ENCODE results near the gene SRGAP2B. TPM values are rescaled to one million over a fixed set of nuclear protein-coding genes. Genes with fewer than 3 reads are reported as not detected.
"Not testable (repeated sequence)": the region's sequence is repeated elsewhere in the genome, so short reads cannot be mapped to it uniquely, and the experiment has no call there.

The SRGAP2B gene
- total RNA-seq, 1 donor from 2014 or later = 33.9 TPM

DNA sequence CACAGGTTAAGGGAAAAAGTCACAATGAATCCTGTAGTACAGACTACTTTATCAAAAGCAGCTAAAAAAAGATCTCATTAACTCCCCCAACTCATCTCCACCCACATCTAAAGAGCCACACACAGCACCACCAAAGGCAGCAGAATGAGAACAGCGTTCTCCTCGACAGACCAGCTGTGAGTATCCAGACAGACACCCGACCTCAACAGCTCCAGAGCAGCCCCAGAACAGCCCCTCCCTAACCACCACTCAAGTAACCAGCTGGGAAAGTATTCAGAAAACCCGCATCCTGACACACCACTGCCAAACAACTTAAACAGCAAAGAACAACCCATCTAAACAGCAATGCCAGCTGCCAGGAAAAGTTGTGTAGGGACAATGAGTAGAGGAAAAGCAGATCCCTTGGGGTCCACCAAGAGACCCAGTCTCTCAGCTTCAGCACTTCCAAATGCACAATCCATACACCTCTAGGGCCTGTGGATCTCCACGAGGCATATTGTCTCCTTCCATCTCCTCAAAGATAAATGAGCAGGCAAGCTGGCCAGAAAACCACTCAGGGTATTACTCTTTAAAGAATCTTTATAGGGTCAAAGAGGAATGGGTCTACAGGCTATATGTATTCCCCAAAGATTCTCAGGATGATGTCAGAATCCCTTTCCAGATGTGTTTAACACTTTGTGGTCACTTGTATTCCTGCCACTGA lies 49.4 kb downstream of the SRGAP2B start:
- not testable (repeated sequence) for H3K27me3 ChIP-seq (ENCODE audit: control insufficient read depth in 3 of 3, insufficient read depth in 3 of 3, low read length in 3 of 3); H3K4me3 ChIP-seq (ENCODE audit: low read length in 3 of 3); H3K36me3 ChIP-seq (ENCODE audit: control insufficient read depth in 3 of 3, insufficient read depth in 3 of 3, low read length in 3 of 3); H3K4me1 ChIP-seq (ENCODE audit: control insufficient read depth in 3 of 3, insufficient read depth in 3 of 3, low read length in 3 of 3); H3K27ac ChIP-seq (ENCODE audit: low read depth, low read length); H3K9ac ChIP-seq (ENCODE audit: low read depth in 1 of 3, low read length in 3 of 3); H3K9me3 ChIP-seq (ENCODE audit: control insufficient read depth in 3 of 3, low read length in 3 of 3)

DNA sequence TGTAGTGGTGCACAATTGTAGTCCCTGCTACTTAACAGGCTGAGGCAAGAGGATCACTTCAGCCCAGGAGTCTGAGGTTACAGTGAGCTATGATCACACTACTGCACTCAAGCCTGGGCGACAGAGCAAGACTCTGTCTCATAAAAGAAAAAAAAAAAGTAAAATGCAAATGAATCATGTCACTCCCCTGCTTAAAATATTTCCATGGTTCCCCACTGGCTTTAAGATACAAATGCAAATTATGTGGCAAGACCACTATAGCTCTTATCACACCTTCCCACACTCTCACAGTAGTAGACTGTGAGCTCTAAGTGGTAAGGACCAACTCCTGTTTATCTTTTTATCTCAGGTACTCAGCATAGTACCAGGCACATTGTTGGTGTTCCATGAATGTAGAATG lies 53.6 kb downstream of the SRGAP2B start:
- H3K27ac ChIP-seq (ENCODE audit: low read depth, low read length); H3K9me3 ChIP-seq (ENCODE audit: control insufficient read depth in 3 of 3, low read length in 3 of 3); H3K27me3 ChIP-seq (ENCODE audit: control insufficient read depth in 3 of 3, insufficient read depth in 3 of 3, low read length in 3 of 3); H3K4me1 ChIP-seq (ENCODE audit: control insufficient read depth in 3 of 3, insufficient read depth in 3 of 3, low read length in 3 of 3); H3K36me3 ChIP-seq (ENCODE audit: control insufficient read depth in 3 of 3, insufficient read depth in 3 of 3, low read length in 3 of 3); H3K9ac ChIP-seq (ENCODE audit: low read depth in 1 of 3, low read length in 3 of 3); H3K4me3 ChIP-seq (ENCODE audit: low read length in 3 of 3): not testable (repeated sequence)

DNA sequence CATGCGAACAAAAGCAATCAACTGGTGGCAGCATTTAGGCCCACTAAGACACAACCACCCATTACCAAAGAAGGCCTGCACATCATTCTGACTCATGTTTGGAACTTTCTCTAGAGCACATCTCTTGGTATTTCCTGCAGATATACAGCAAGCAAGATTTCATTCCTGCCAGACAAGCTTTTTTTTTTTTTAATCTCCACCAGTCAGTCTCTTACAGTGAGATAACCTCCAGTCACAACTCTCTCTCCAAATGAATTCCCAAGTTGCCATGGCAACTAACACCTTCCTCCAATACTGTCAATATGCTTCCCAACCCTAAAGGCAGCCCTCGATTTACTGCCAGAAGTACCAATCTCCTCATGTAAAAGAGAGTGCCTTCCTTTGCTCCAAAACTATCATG lies 59.1 kb downstream of the SRGAP2B start:
- H3K27me3 ChIP-seq (ENCODE audit: control insufficient read depth in 3 of 3, insufficient read depth in 3 of 3, low read length in 3 of 3); H3K27ac ChIP-seq (ENCODE audit: low read depth, low read length); H3K9ac ChIP-seq (ENCODE audit: low read depth in 1 of 3, low read length in 3 of 3); H3K4me1 ChIP-seq (ENCODE audit: control insufficient read depth in 3 of 3, insufficient read depth in 3 of 3, low read length in 3 of 3); H3K9me3 ChIP-seq (ENCODE audit: control insufficient read depth in 3 of 3, low read length in 3 of 3); H3K36me3 ChIP-seq (ENCODE audit: control insufficient read depth in 3 of 3, insufficient read depth in 3 of 3, low read length in 3 of 3); H3K4me3 ChIP-seq (ENCODE audit: low read length in 3 of 3): not testable (repeated sequence)

DNA sequence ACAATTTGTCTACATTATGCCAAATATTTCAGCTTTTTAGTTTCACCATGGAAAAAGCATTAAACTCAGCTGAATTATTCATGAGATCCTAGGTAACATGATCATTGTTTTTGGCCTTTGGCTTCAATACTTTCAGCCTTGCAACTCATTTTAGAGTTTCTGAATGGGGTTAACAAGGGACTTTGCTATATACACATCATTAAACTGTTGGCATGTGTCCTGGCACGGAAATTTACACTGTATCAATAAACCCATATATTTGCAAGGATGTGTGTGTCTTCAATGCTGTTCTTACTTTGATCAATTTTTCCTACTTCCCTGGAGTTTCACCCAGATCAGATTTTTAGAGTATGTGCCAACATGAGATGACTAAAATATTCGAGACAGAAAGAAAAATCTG lies 61.6 kb downstream of the SRGAP2B start:
- not testable (repeated sequence) for H3K9me3 ChIP-seq (ENCODE audit: control insufficient read depth in 3 of 3, low read length in 3 of 3); H3K27me3 ChIP-seq (ENCODE audit: control insufficient read depth in 3 of 3, insufficient read depth in 3 of 3, low read length in 3 of 3); H3K36me3 ChIP-seq (ENCODE audit: control insufficient read depth in 3 of 3, insufficient read depth in 3 of 3, low read length in 3 of 3); H3K9ac ChIP-seq (ENCODE audit: low read depth in 1 of 3, low read length in 3 of 3); H3K4me3 ChIP-seq (ENCODE audit: low read length in 3 of 3); H3K27ac ChIP-seq (ENCODE audit: low read depth, low read length); H3K4me1 ChIP-seq (ENCODE audit: control insufficient read depth in 3 of 3, insufficient read depth in 3 of 3, low read length in 3 of 3)

DNA sequence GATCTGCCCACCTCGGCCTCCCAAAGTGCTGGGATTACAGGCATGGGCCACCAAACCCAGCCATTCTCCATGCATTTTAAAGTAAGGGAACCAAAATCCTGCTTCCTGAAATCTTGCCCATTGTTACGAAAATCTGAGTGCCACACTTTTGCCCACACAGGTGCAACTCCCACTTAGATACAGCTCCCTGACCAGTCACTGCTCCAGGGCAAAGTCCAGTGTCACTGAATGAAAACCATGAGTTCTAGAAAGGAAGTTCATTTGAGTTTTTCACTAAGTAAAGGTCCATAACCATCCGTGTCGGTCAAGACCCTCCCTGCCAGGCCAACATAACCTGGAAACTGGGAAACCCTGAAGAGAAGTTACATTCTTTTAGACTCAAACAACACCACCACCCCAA lies 67.9 kb downstream of the SRGAP2B start:
- H3K27me3 ChIP-seq (ENCODE audit: control insufficient read depth in 3 of 3, insufficient read depth in 3 of 3, low read length in 3 of 3); H3K36me3 ChIP-seq (ENCODE audit: control insufficient read depth in 3 of 3, insufficient read depth in 3 of 3, low read length in 3 of 3); H3K9me3 ChIP-seq (ENCODE audit: control insufficient read depth in 3 of 3, low read length in 3 of 3): not testable (repeated sequence)

DNA sequence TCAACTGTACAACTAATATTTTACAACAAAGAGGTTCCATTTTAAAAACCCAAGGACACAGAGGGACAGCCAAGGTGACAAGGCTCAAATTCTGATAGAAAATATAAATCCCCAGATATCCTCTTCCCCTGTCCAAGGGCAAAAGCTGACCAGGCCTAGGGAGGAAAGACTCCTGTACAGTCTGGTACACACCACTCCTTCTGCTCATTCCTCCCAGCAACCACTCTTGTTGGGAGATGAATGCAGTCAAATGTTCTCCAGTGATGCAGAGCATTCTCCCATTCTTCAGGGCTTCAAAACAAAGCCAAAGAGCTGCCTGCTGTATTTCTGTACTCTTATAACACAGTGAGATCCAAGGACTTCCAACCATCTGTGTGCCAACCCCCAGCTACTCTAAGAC lies 69.8 kb downstream of the SRGAP2B start:
- not testable (repeated sequence) for H3K4me3 ChIP-seq (ENCODE audit: low read length in 3 of 3); H3K9ac ChIP-seq (ENCODE audit: low read depth in 1 of 3, low read length in 3 of 3); H3K9me3 ChIP-seq (ENCODE audit: control insufficient read depth in 3 of 3, low read length in 3 of 3); H3K4me1 ChIP-seq (ENCODE audit: control insufficient read depth in 3 of 3, insufficient read depth in 3 of 3, low read length in 3 of 3); H3K27ac ChIP-seq (ENCODE audit: low read depth, low read length); H3K27me3 ChIP-seq (ENCODE audit: control insufficient read depth in 3 of 3, insufficient read depth in 3 of 3, low read length in 3 of 3); H3K36me3 ChIP-seq (ENCODE audit: control insufficient read depth in 3 of 3, insufficient read depth in 3 of 3, low read length in 3 of 3)

More for the DNA sequence above, 67.9 kb downstream of the SRGAP2B start:
- H3K27ac ChIP-seq (ENCODE audit: low read depth, low read length); H3K9ac ChIP-seq (ENCODE audit: low read depth in 1 of 3, low read length in 3 of 3); H3K4me1 ChIP-seq (ENCODE audit: control insufficient read depth in 3 of 3, insufficient read depth in 3 of 3, low read length in 3 of 3); H3K4me3 ChIP-seq (ENCODE audit: low read length in 3 of 3): not testable (repeated sequence)

DNA sequence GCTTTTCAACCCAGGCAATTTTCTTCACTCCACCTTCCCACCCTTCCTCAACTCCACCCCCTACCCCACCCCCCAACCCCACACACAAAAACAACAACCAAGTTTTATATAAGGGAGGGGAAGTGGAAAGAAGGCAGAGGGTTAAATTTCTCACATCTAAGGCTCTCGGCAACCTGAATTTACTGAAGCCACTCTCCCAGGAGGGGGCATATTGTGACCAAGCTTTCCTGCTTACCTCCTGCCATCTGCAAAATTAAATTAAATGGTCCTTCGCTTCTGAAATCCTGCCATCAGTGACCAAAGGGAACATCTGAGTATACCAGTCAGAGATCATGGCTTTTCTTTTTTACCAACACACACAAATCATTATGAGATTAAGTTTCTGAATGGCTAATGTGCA lies 72.9 kb downstream of the SRGAP2B start:
- not testable (repeated sequence) for H3K27ac ChIP-seq (ENCODE audit: low read depth, low read length); H3K9me3 ChIP-seq (ENCODE audit: control insufficient read depth in 3 of 3, low read length in 3 of 3); H3K4me1 ChIP-seq (ENCODE audit: control insufficient read depth in 3 of 3, insufficient read depth in 3 of 3, low read length in 3 of 3); H3K27me3 ChIP-seq (ENCODE audit: control insufficient read depth in 3 of 3, insufficient read depth in 3 of 3, low read length in 3 of 3); H3K9ac ChIP-seq (ENCODE audit: low read depth in 1 of 3, low read length in 3 of 3); H3K4me3 ChIP-seq (ENCODE audit: low read length in 3 of 3); H3K36me3 ChIP-seq (ENCODE audit: control insufficient read depth in 3 of 3, insufficient read depth in 3 of 3, low read length in 3 of 3)

DNA sequence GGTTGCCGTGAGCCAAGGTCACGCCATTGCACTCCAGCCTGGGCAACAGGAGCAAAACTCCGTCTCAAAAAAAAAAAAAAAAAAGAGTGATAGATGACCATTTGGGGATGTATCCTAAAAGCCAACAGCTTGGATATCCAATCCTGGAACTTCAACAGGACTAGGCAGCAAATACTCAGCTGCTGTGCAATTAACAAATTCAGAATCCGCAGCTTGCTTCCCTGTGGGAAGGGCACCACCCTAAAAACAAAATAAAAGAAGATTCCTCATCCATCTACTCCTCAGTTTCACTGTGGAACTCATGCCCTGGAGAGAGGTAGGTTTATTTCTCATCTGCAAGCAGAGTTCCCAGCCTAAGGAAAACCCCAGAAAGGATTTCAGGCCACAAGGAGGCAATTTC lies 73.4 kb downstream of the SRGAP2B start:
- not testable (repeated sequence) for H3K9ac ChIP-seq (ENCODE audit: low read depth in 1 of 3, low read length in 3 of 3); H3K4me3 ChIP-seq (ENCODE audit: low read length in 3 of 3); H3K27ac ChIP-seq (ENCODE audit: low read depth, low read length); H3K4me1 ChIP-seq (ENCODE audit: control insufficient read depth in 3 of 3, insufficient read depth in 3 of 3, low read length in 3 of 3); H3K9me3 ChIP-seq (ENCODE audit: control insufficient read depth in 3 of 3, low read length in 3 of 3); H3K27me3 ChIP-seq (ENCODE audit: control insufficient read depth in 3 of 3, insufficient read depth in 3 of 3, low read length in 3 of 3); H3K36me3 ChIP-seq (ENCODE audit: control insufficient read depth in 3 of 3, insufficient read depth in 3 of 3, low read length in 3 of 3)

DNA sequence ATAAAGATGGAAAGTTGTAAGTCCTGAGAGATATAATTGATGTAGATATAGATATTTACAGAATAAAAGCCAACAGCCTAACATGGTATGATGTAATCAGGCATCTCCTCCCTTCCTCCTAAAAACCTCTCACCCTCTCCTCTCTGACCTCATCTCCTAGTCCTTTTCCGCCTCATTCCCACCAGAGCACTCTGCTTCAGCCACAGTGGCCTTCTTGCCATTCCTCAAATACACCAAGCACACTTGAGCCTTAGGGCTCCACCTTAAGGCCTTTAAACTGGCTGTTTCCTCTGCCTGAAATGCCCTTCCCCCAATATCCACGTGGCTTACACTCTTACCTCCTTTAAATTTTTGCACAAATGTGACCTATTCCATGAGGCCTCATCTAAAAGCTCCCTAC lies 75.4 kb downstream of the SRGAP2B start:
- not testable (repeated sequence) for H3K9ac ChIP-seq (ENCODE audit: low read depth in 1 of 3, low read length in 3 of 3); H3K36me3 ChIP-seq (ENCODE audit: control insufficient read depth in 3 of 3, insufficient read depth in 3 of 3, low read length in 3 of 3); H3K27me3 ChIP-seq (ENCODE audit: control insufficient read depth in 3 of 3, insufficient read depth in 3 of 3, low read length in 3 of 3); H3K27ac ChIP-seq (ENCODE audit: low read depth, low read length); H3K9me3 ChIP-seq (ENCODE audit: control insufficient read depth in 3 of 3, low read length in 3 of 3); H3K4me1 ChIP-seq (ENCODE audit: control insufficient read depth in 3 of 3, insufficient read depth in 3 of 3, low read length in 3 of 3); H3K4me3 ChIP-seq (ENCODE audit: low read length in 3 of 3)

DNA sequence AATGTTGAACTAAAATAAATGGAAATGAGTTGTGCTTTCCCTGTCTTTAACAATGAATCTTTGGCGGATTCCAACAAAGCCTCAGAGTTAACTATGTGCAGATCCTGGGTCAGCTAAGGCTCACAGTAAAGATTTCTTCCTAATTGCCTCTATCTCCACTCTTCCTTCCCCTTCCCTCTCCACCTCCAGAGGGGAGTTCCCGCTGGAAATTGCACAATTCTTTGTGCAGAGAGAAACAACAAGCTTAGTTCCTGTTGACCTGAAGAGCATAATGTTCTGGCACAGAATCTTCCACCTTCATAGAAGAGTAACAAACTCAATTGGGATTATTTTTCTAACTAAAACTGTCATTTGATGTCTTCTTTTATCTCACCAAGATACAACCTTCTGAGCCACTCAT lies 77.4 kb downstream of the SRGAP2B start:
- not testable (repeated sequence) for H3K9ac ChIP-seq (ENCODE audit: low read depth in 1 of 3, low read length in 3 of 3); H3K36me3 ChIP-seq (ENCODE audit: control insufficient read depth in 3 of 3, insufficient read depth in 3 of 3, low read length in 3 of 3); H3K27ac ChIP-seq (ENCODE audit: low read depth, low read length); H3K4me1 ChIP-seq (ENCODE audit: control insufficient read depth in 3 of 3, insufficient read depth in 3 of 3, low read length in 3 of 3); H3K4me3 ChIP-seq (ENCODE audit: low read length in 3 of 3); H3K27me3 ChIP-seq (ENCODE audit: control insufficient read depth in 3 of 3, insufficient read depth in 3 of 3, low read length in 3 of 3); H3K9me3 ChIP-seq (ENCODE audit: control insufficient read depth in 3 of 3, low read length in 3 of 3)

DNA sequence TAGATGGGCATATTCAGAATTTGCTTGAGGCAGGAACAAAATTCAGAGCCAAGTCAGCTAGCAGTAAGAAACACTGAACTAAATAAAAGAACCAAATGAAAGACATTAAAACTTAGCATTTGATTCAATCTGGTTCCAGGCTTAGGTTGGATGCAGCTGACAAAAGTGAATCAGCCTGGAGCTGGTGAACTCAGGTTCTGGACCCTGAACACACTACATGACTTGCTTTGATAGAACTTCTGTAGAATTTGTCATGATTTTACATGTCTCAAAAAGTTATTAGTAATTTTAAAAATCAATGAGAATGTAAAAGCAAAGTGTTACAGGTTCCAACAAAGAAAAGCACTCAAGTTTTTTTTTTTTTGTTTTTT lies 78.7 kb downstream of the SRGAP2B start:
- not testable (repeated sequence) for H3K27ac ChIP-seq (ENCODE audit: low read depth, low read length); H3K4me3 ChIP-seq (ENCODE audit: low read length in 3 of 3); H3K9me3 ChIP-seq (ENCODE audit: control insufficient read depth in 3 of 3, low read length in 3 of 3); H3K4me1 ChIP-seq (ENCODE audit: control insufficient read depth in 3 of 3, insufficient read depth in 3 of 3, low read length in 3 of 3); H3K9ac ChIP-seq (ENCODE audit: low read depth in 1 of 3, low read length in 3 of 3); H3K36me3 ChIP-seq (ENCODE audit: control insufficient read depth in 3 of 3, insufficient read depth in 3 of 3, low read length in 3 of 3); H3K27me3 ChIP-seq (ENCODE audit: control insufficient read depth in 3 of 3, insufficient read depth in 3 of 3, low read length in 3 of 3)
